IMR-90 (cell line): Measurements from ENCODE around the gene KDM3A. TPM values are rescaled to one million over a fixed set of nuclear protein-coding genes. Genes with fewer than 3 reads are reported as not detected.

Experiments used
- ATAC-seq: fragments of 200-7000 bp; cut with Tn5 transposase; 2 replicates; pipeline ENCODE4 v1.9.1; 2020; ENCODE audit warnings: low read depth, mild to moderate bottlenecking, moderate library complexity
- BruUV-seq: library from RNA; stranded (reverse); fragments of 400-500 nt; replicated peaks from 2 replicates; lab custom pipeline; 2021; lab: Mats Ljungman, UMichigan
- CTCF ChIA-PET: fragments of 300-600 bp; formaldehyde crosslinking; extraction: SDS; loops from one replicate; lab custom pipeline; 2021; ENCODE audit warnings: antibody characterized with exemption; lab: Yijun Ruan, JAX
- POLR2A ChIA-PET: fragments of 300-600 bp; sonication (Branson Sonifier 250); formaldehyde crosslinking; loops from one replicate; lab custom pipeline; 2022; ENCODE audit warnings: antibody characterized with exemption; ENCODE audit not compliant: unreplicated experiment; lab: Charles Lee
- DNase-seq: peaks from one replicate; pipeline ENCODE4 v3.0.0; 2013
- H2AFZ ChIP-seq: replicated peaks from 2 replicates; pipeline ENCODE3; 2013; ENCODE audit warnings: low read length, mild to moderate bottlenecking; ENCODE audit not compliant: poor library complexity
- H2AK5ac ChIP-seq: 2 replicates; pipeline ENCODE4 v1.6.1; 2013; ENCODE audit warnings: low read depth, low read length, inconsistent platforms
- H2AK9ac ChIP-seq: replicated peaks from 2 replicates; pipeline ENCODE3; 2013; ENCODE audit warnings: mild to moderate bottlenecking, low read depth, low read length, moderate library complexity; ENCODE audit not compliant: poor library complexity
- H2BK120ac ChIP-seq: 2 replicates; pipeline ENCODE4 v1.6.1; 2013; ENCODE audit warnings: low read depth, low read length, inconsistent platforms
- H2BK15ac ChIP-seq: 3 replicates; pipeline ENCODE4 v1.6.1; 2013; ENCODE audit warnings: low read depth, low read length, inconsistent platforms
- H2BK20ac ChIP-seq: 2 replicates; pipeline ENCODE4 v1.6.1; 2013; ENCODE audit warnings: low read depth, mild to moderate bottlenecking, inconsistent platforms, low read length, moderate library complexity
- H2BK5ac ChIP-seq: 2 replicates; pipeline ENCODE4 v1.6.1; 2013; ENCODE audit warnings: mild to moderate bottlenecking, low read depth, low read length, inconsistent platforms; ENCODE audit not compliant: poor library complexity, severe bottlenecking
- H3K14ac ChIP-seq: replicated peaks from 2 replicates; pipeline ENCODE4 v1.6.1; 2013; ENCODE audit warnings: low read depth, low read length, inconsistent platforms
- H3K18ac ChIP-seq: 2 replicates; pipeline ENCODE4 v1.6.1; 2013; ENCODE audit warnings: low read depth, low read length, control low read depth
- H3K23ac ChIP-seq: 2 replicates; pipeline ENCODE4 v1.6.1; 2013; ENCODE audit warnings: low read depth, low read length, inconsistent platforms
- H3K27ac ChIP-seq: 2 replicates; pipeline ENCODE4 v1.5.1; 2013; ENCODE audit warnings: mild to moderate bottlenecking, control low read depth, low read length; ENCODE audit not compliant: insufficient read depth
- H3K27me3 ChIP-seq: 2 replicates; pipeline ENCODE4 v1.6.1; 2013; ENCODE audit warnings: low read length; ENCODE audit not compliant: control insufficient read depth, insufficient read depth
- H3K36me3 ChIP-seq: 2 replicates; pipeline ENCODE4 v1.6.1; 2013; ENCODE audit warnings: low read length, mixed read lengths; ENCODE audit not compliant: control insufficient read depth, insufficient read depth
- H3K4ac ChIP-seq: 2 replicates; pipeline ENCODE4 v1.6.1; 2013; ENCODE audit warnings: low read depth, low read length, inconsistent platforms
- H3K4me1 ChIP-seq: 2 replicates; pipeline ENCODE4 v1.6.1; 2013; ENCODE audit warnings: low read length, mixed read lengths; ENCODE audit not compliant: control insufficient read depth, insufficient read depth
- H3K4me2 ChIP-seq: 2 replicates; pipeline ENCODE4 v1.6.1; 2013; ENCODE audit warnings: low read depth, mild to moderate bottlenecking, control low read depth, low read length, moderate library complexity
- H3K4me3 ChIP-seq: 2 replicates; pipeline ENCODE4 v1.5.1; 2013; ENCODE audit warnings: low read depth, mild to moderate bottlenecking, control low read depth, low read length, moderate library complexity; ENCODE audit not compliant: insufficient read depth
- H3K56ac ChIP-seq: 2 replicates; pipeline ENCODE4 v1.6.1; 2013; ENCODE audit warnings: low read length, inconsistent platforms; ENCODE audit not compliant: insufficient read depth; ENCODE audit errors: extremely low read depth
- H3K79me1 ChIP-seq, 2 experiments: 2 replicates each; pipeline ENCODE4 v1.6.1; 2013; ENCODE audit warnings: low read length in 2 of 2, inconsistent platforms in 1 of 2, low read depth in 1 of 2
- H3K9ac ChIP-seq: 2 replicates; pipeline ENCODE4 v1.6.1; 2013; ENCODE audit warnings: low read depth, low read length, control low read depth
- H3K9me1 ChIP-seq: 2 replicates; pipeline ENCODE4 v1.6.1; 2013; ENCODE audit warnings: low read length, inconsistent platforms; ENCODE audit not compliant: insufficient read depth
- H3K9me3 ChIP-seq: 2 replicates; pipeline ENCODE4 v1.6.1; 2013; ENCODE audit warnings: low read length; ENCODE audit not compliant: control insufficient read depth, insufficient read depth
- H4K20me1 ChIP-seq: 2 replicates; pipeline ENCODE4 v1.6.1; 2013; ENCODE audit warnings: low read length, inconsistent platforms; ENCODE audit not compliant: insufficient read depth
- H4K5ac ChIP-seq: 2 replicates; pipeline ENCODE4 v1.6.1; 2013; ENCODE audit warnings: mild to moderate bottlenecking, low read depth, low read length, control low read depth
- H4K8ac ChIP-seq, 2 experiments: 2 replicates each; pipeline ENCODE4 v1.6.1; 2013; ENCODE audit warnings: low read depth in 2 of 2, low read length in 2 of 2, control low read depth in 1 of 2, inconsistent platforms in 1 of 2
- H4K91ac ChIP-seq: 2 replicates; pipeline ENCODE4 v1.6.1; 2013; ENCODE audit warnings: low read depth, low read length, inconsistent platforms; ENCODE audit not compliant: insufficient read depth
- CEBPB ChIP-seq: IDR thresholded peaks from 2 replicates; pipeline ENCODE4 v1.6.1; 2012; ENCODE audit warnings: low read depth, low read length, improper control_type of control experiment
- CHD1 ChIP-seq: IDR thresholded peaks from 2 replicates; pipeline ENCODE4 v1.6.1; 2012; ENCODE audit warnings: low read depth, low read length, improper control_type of control experiment
- FOS ChIP-seq: fragments of 150-350 bp; IDR thresholded peaks from 2 replicates; pipeline ENCODE4 v1.6.1; 2016; ENCODE audit warnings: low read depth, low read length
- MAFK ChIP-seq: IDR thresholded peaks from 2 replicates; pipeline ENCODE4 v1.6.1; 2012; ENCODE audit warnings: low read depth, low read length, improper control_type of control experiment
- MAZ ChIP-seq: IDR thresholded peaks from 2 replicates; pipeline ENCODE4 v1.6.1; 2012; ENCODE audit warnings: low read depth, mild to moderate bottlenecking, low read length, improper control_type of control experiment, moderate library complexity, borderline replicate concordance
- MXI1 ChIP-seq: IDR thresholded peaks from 2 replicates; pipeline ENCODE4 v1.6.1; 2012; ENCODE audit warnings: low read depth, mild to moderate bottlenecking, low read length, moderate library complexity, borderline replicate concordance
- POLR2A ChIP-seq: IDR thresholded peaks from 2 replicates; pipeline ENCODE4 v1.6.1; 2012; ENCODE audit warnings: mild to moderate bottlenecking, low read depth, low read length
- RAD21 ChIP-seq: IDR thresholded peaks from 2 replicates; pipeline ENCODE4 v1.6.1; 2012; ENCODE audit warnings: low read length, improper control_type of control experiment
- RCOR1 ChIP-seq: IDR thresholded peaks from 2 replicates; pipeline ENCODE4 v1.6.1; 2012; ENCODE audit warnings: mild to moderate bottlenecking, low read length, improper control_type of control experiment; ENCODE audit not compliant: insufficient replicate concordance
- SMC3 ChIP-seq: fragments of 150-350 bp; IDR thresholded peaks from 2 replicates; pipeline ENCODE4 v1.6.1; 2016; ENCODE audit warnings: low read depth, mild to moderate bottlenecking, antibody characterized with exemption, low read length, moderate library complexity
- WGBS, 2 experiments: methylation state at CpG; one replicate each; pipeline versions ENCODE4 v1.1.5 to v1.1.7; 2013; ENCODE audit warnings: missing lambda C conversion rate in 2 of 2; ENCODE audit not compliant: insufficient read length in 1 of 2; ENCODE audit errors: extremely low coverage in 2 of 2; 5-methylcytosine and 5-hydroxymethylcytosine counted together
- dilution Hi-C: fragments of 300-500 bp; cut with HindIII; formaldehyde crosslinking; loops from one replicate; pipeline ENCODE4 v1.14.3; 2018; ENCODE audit warnings: low sequenced_read_pairs; ENCODE audit not compliant: unreplicated experiment
- in situ Hi-C: fragments of 300-500 bp; cut with MboI; formaldehyde crosslinking; loops from 3 replicates; pipeline ENCODE4 v1.14.3; 2019; ENCODE audit warnings: low sequenced_read_pairs, inconsistent platforms, mixed read lengths
- intact Hi-C: fragments of 100-400 bp; cut with micrococcal nuclease; formaldehyde crosslinking; loops from 2 replicates; pipeline ENCODE4 v1.10.0; 2022
- polyA plus RNA-seq, 3 experiments: library from polyadenylated mRNA; depleted of rRNA; stranded (reverse); fragments of >200 nt; gene quantifications; 2 replicates each; pipeline ENCODE4 v1.2.3, GENCODE V29; 2012; ENCODE audit warnings: low replicate concordance in 1 of 3
- total RNA-seq: library from RNA; depleted of rRNA; stranded (reverse); fragments of >200 nt; gene quantifications from 2 replicates; pipeline ENCODE4 v1.2.3, GENCODE V29; 2012
- TF ChIP-seq, protein P1 (sequence below): fragments of 150-350 bp; IDR thresholded peaks from 2 replicates; pipeline ENCODE4 v1.6.1; 2017; ENCODE audit warnings: mild to moderate bottlenecking, antibody characterized with exemption, low read length, low read depth

KDM3A gene
- total and polyA plus RNA-seq, 2 of the 4 experiments (the other 2 are of a cell fraction) = 24.8 to 33.3 TPM

DNA sequence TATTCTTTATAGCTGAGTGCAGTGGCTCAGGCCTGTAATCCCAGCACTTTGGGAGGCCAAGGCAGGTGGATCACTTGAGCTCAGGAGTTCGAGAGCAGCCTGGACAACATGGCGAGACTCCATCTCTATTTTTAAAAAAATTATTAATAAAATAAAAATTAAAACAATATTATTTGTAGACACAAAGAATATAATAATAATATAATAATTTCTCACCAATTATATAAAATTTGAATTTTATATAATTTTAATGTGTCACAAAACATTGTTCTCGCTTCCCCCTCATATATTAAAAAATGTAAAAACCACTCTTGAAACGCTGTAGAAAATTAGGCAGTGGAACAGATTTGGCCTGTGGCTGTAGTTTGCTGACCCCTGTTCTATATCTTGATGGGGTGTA, 5.6 kb upstream of the KDM3A start:
- Histone ChIP-seq H3K14ac (no peak overlapping the region), H2AK9ac (no peak overlapping the region), H3K36me3 (no peaks in the 10 kb centered on the region), H2AFZ (no peak overlapping the region), H3K18ac (no peak overlapping the region), H4K8ac (no peak overlapping the region), H3K23ac (no peak overlapping the region), H3K9ac (no peak overlapping the region), H3K27me3 (peaks cover 1% of the 10 kb centered on the region), H3K9me1 (no peaks in the 10 kb centered on the region), H2AK5ac (no peak overlapping the region), H3K9me3 (no peaks in the 10 kb centered on the region), H3K4me3 (no peak overlapping the region), H4K5ac (no peak overlapping the region), H4K20me1 (no peaks in the 10 kb centered on the region), H3K27ac (no peak overlapping the region), H3K79me1 (no peaks in the 10 kb centered on the region), H2BK5ac (no peak overlapping the region), H3K56ac (no peak overlapping the region), H3K4me1 (no peaks in the 10 kb centered on the region), H4K91ac (no peak overlapping the region), H3K4ac (no peak overlapping the region), H2BK120ac (no peak overlapping the region), H3K4me2 (no peak overlapping the region), H2BK15ac (no peak overlapping the region), H2BK20ac (no peak overlapping the region)
- TF ChIP-seq POLR2A = no peak
- TF ChIP-seq MAFK = no peak
- TF ChIP-seq, protein P1, sequence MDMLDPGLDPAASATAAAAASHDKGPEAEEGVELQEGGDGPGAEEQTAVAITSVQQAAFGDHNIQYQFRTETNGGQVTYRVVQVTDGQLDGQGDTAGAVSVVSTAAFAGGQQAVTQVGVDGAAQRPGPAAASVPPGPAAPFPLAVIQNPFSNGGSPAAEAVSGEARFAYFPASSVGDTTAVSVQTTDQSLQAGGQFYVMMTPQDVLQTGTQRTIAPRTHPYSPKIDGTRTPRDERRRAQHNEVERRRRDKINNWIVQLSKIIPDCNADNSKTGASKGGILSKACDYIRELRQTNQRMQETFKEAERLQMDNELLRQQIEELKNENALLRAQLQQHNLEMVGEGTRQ = no peak
- TF ChIP-seq RAD21 = no peak
- TF ChIP-seq CEBPB = no peak
- TF ChIP-seq MAZ = no peak
- no peak for TF ChIP-seq SMC3
- TF ChIP-seq RCOR1 = no peak
- TF ChIP-seq FOS = no peak
- no peak for TF ChIP-seq CHD1
- TF ChIP-seq MXI1 = no peak
- dilution Hi-C loops (no loop called here), intact Hi-C loops (no loop called here), in situ Hi-C loops (no loop called here)
- WGBS, 2 experiments = no CpG with 5 or more reads among the region's 4 CpGs
- DNase-seq = no peak
- POLR2A ChIA-PET = no interaction called here
- CTCF ChIA-PET = interaction anchor here (0.5 kb wide), 1 partner anchor 292 kb away, joined by 3 read pairs; no protein-coding TSS in a partner anchor
- no peak for ATAC-seq
- no TSS peak for BruUV-seq
